ENCODE measurements around the gene TMEM119.

DNA sequence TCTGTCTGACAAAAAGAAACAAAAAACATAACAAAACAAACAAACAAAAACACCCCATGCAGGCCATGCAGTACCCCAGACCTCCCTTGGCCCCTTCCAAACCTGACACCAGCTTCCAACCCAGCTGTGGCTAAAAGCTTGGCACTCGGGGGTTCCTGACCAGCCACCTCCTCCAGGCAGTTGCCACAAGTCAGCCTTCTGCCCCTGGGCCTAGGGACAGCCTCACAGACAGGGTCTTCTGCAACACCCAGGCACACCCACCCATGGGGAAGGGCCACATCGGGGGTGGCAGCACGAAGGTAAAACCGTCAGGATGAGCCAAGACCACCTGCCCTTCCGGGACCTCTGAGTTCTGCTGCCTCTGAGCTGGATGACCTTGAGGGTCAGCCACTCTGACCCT lies 10.7 kb upstream of the TMEM119 start:
- TF ChIP-seq, protein P1, sequence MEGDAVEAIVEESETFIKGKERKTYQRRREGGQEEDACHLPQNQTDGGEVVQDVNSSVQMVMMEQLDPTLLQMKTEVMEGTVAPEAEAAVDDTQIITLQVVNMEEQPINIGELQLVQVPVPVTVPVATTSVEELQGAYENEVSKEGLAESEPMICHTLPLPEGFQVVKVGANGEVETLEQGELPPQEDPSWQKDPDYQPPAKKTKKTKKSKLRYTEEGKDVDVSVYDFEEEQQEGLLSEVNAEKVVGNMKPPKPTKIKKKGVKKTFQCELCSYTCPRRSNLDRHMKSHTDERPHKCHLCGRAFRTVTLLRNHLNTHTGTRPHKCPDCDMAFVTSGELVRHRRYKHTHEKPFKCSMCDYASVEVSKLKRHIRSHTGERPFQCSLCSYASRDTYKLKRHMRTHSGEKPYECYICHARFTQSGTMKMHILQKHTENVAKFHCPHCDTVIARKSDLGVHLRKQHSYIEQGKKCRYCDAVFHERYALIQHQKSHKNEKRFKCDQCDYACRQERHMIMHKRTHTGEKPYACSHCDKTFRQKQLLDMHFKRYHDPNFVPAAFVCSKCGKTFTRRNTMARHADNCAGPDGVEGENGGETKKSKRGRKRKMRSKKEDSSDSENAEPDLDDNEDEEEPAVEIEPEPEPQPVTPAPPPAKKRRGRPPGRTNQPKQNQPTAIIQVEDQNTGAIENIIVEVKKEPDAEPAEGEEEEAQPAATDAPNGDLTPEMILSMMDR (IDR thresholded peaks at IDR 0.05): no peak
- TF ChIP-seq POLR2AphosphoS5 (IDR thresholded peaks at IDR 0.05) (no peak), POLR2A (IDR thresholded peaks at IDR 0.05) (no peak)
